B cell (primary cell): ENCODE measurements around the gene GORAB.

Experiments
- CTCF ChIP-seq: fragments of 200-600 bp; IDR thresholded peaks from one replicate; pipeline ENCODE4 v1.8.0; 2022; ENCODE audit warnings: antibody characterized with exemption, mild to moderate bottlenecking
- EZH2 ChIP-seq: IDR thresholded peaks from 2 replicates; pipeline ENCODE4 v1.6.1; 2012; ENCODE audit warnings: borderline replicate concordance, low read depth, mild to moderate bottlenecking, moderate library complexity, low read length; ENCODE audit not compliant: insufficient read depth, poor library complexity, severe bottlenecking

GRCh38 chr1:170548497-170548896, 16.5 kb downstream of the GORAB start:
- TF ChIP-seq CTCF: no peak
- TF ChIP-seq EZH2: no peak
